Measurements from ENCODE around the gene NECTIN4. TPM values are rescaled to one million over a fixed set of nuclear protein-coding genes. Genes with fewer than 3 reads are reported as not detected.

NECTIN4 gene
- total RNA-seq, 4 donors from 2014 or later, result 0.27 to 1.9 TPM; not detected in 2

GRCh38 chr1:161072751-161073449, 16.5 kb downstream of the NECTIN4 start:
- no peaks in the 10 kb centered on the region for H3K9me3 ChIP-seq
- peaks cover 4% of the 10 kb centered on the region for H3K27me3 ChIP-seq
- H3K4me3 ChIP-seq, result no peak overlapping the region
- no peaks in the 10 kb centered on the region for H3K4me1 ChIP-seq
- 69 to 87% methylated on average over 3 to 12 of the region's 19 CpGs for WGBS, 2 donors (ENCODE audit: low coverage in 1 of 2)
- ATAC-seq, result no peak
- H3K27ac ChIP-seq, result no peak overlapping the region
- TF ChIP-seq, protein P1, sequence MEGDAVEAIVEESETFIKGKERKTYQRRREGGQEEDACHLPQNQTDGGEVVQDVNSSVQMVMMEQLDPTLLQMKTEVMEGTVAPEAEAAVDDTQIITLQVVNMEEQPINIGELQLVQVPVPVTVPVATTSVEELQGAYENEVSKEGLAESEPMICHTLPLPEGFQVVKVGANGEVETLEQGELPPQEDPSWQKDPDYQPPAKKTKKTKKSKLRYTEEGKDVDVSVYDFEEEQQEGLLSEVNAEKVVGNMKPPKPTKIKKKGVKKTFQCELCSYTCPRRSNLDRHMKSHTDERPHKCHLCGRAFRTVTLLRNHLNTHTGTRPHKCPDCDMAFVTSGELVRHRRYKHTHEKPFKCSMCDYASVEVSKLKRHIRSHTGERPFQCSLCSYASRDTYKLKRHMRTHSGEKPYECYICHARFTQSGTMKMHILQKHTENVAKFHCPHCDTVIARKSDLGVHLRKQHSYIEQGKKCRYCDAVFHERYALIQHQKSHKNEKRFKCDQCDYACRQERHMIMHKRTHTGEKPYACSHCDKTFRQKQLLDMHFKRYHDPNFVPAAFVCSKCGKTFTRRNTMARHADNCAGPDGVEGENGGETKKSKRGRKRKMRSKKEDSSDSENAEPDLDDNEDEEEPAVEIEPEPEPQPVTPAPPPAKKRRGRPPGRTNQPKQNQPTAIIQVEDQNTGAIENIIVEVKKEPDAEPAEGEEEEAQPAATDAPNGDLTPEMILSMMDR (IDR thresholded peaks at IDR 0.05), result no peak
- TF ChIP-seq POLR2A (IDR thresholded peaks at IDR 0.05) (no peak), EP300 (IDR thresholded peaks at IDR 0.05) (no peak), POLR2AphosphoS5 (IDR thresholded peaks at IDR 0.05) (no peak)
- H3K36me3 ChIP-seq, result no peaks in the 10 kb centered on the region

DNA sequence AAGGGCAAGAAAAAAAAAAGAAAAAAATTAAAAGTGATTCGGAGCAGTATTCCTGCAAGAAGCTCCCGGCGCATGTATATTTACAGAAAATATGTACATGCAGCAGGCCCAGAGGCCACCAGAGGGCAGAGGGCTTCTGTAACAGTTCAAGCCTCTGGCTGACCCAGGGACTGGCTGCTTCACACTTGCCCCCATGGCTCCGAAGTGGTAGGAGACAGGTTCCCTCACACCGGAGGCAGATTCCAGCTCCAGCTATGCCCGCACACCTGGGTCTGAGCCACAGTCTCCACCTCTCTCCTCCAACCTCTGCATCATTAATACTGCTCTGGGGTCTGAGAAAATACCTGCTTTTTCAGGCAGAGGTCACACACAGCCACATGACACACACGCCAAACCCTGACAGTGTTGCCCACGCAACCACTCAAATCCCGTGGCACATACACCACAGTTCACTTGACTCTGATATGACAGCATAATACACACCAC, 17.4 kb downstream of the NECTIN4 start:
- WGBS, 2 donors (ENCODE audit: low coverage in 1 of 2), result 41 to 68% methylated on average over 3 to 6 of the region's 9 CpGs
- Histone ChIP-seq H3K4me3 (no peak overlapping the region), H3K4me1 (no peaks in the 10 kb centered on the region), H3K27me3 (peaks cover 6% of the 10 kb centered on the region), H3K36me3 (no peaks in the 10 kb centered on the region), H3K9me3 (no peaks in the 10 kb centered on the region), H3K27ac (no peak overlapping the region)
- no peak for ATAC-seq
- TF ChIP-seq EP300 (IDR thresholded peaks at IDR 0.05), result no peak
- TF ChIP-seq, protein P1 (IDR thresholded peaks at IDR 0.05), result peak in 2 of 4 experiments; percentile 19 to 44

GRCh38 chr1:161070761-161071160, 18.6 kb downstream of the NECTIN4 start:
- no peaks in the 10 kb centered on the region for H3K36me3 ChIP-seq
- TF ChIP-seq, protein P1 (IDR thresholded peaks at IDR 0.05), result no peak
- no peak for TF ChIP-seq POLR2AphosphoS5 (IDR thresholded peaks at IDR 0.05)
- TF ChIP-seq EP300 (IDR thresholded peaks at IDR 0.05), result no peak
- no peak for TF ChIP-seq POLR2A (IDR thresholded peaks at IDR 0.05)
- H3K4me1 ChIP-seq, result no peaks in the 10 kb centered on the region
- no peak overlapping the region for H3K27ac ChIP-seq
- WGBS, 2 donors (ENCODE audit: low coverage in 1 of 2), result 84 to 93% methylated on average over 2 to 4 of the region's 4 CpGs
- no peak for ATAC-seq
- peaks cover 12% of the 10 kb centered on the region for H3K27me3 ChIP-seq
- H3K4me3 ChIP-seq, result no peak overlapping the region
- H3K9me3 ChIP-seq, result no peaks in the 10 kb centered on the region

DNA sequence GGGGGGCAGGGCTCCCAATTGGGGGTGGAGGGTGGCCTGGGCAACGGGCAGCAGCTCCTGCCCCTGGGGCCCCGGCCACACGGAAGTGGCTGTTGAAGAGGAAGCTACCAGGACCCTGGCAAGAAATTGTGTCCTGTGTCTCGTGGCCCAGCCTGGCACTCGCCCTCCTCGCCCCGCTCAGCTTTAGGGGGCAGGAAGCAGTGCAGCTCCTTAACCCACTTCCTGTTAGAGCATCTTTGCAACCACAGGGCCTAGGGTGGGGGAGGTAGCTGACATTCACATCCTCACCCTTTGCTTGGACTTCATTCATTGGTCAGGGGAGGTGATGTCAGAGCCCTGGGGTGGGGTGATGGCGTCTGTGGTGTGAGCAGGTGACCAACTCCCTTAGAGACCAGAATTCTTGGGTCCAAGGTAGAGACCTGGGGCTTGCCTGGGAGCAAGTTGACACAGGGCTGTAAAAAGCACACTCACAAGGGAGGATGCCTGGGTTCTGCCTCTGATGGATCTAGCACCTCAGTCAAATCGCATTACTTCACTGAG, 19.6 kb downstream of the NECTIN4 start, which contains the start of gene ARHGAP30:
ARHGAP30 (minus strand) TSS at position 161 of the 540 bp plus-strand sequence. CDS start 267 bp downstream, outside the sequence.
- H3K4me3 ChIP-seq, result peak within 1 kb of the TSS; percentile 1 to 42
- TF ChIP-seq EP300 (IDR thresholded peaks at IDR 0.05), result no peak
- peak; percentile 15 to 35 for TF ChIP-seq POLR2A (IDR thresholded peaks at IDR 0.05)
- TF ChIP-seq POLR2AphosphoS5 (IDR thresholded peaks at IDR 0.05), result no peak
- no peaks in the 10 kb centered on the region for H3K9me3 ChIP-seq
- ATAC-seq, result peak; percentile 69
- H3K4me1 ChIP-seq, result no peaks in the 10 kb centered on the region
- 56 to 100% methylated on average over 1 to 2 of the region's 9 CpGs for WGBS, 2 donors (ENCODE audit: low coverage in 1 of 2)
- peaks cover 16% of the 10 kb centered on the region for H3K27me3 ChIP-seq
- H3K36me3 ChIP-seq, result no peaks in the 10 kb centered on the region
- peak within 1 kb of the TSS in 3 of 4 donors; percentile 50 to 60 (median 51) for H3K27ac ChIP-seq

DNA sequence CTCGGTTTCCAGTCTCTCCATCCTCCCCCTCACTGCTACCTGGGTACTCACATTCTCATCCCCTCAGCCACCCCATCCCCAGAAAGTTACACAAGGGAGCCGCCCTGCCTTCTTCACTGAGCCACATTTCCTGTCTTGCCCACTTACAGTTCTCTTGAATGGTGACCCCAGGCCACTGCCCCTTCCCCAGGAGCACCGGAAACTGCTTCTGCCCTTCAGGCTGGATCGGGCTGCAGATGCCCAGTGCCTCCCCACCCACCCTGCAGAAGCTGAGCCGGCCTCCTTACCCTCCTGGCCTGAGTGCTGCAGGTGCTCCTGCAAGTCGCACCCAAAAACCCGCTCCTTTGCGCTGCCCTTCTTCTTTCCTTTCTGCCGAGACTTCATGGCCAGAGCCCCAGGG, 20.1 kb downstream of the NECTIN4 start:
- TF ChIP-seq EP300 (IDR thresholded peaks at IDR 0.05) (no peak), POLR2AphosphoS5 (IDR thresholded peaks at IDR 0.05) (no peak), POLR2A (IDR thresholded peaks at IDR 0.05) (no peak)
- TF ChIP-seq, protein P1 (IDR thresholded peaks at IDR 0.05), result no peak
- Histone ChIP-seq H3K27me3 (peaks cover 19% of the 10 kb centered on the region), H3K36me3 (no peaks in the 10 kb centered on the region), H3K4me1 (no peaks in the 10 kb centered on the region), H3K4me3 (peak overlapping the region; percentile 1 to 42), H3K9me3 (no peaks in the 10 kb centered on the region), H3K27ac (peak overlapping the region in 3 of 4 donors; percentile 50 to 60 (median 51))
- 66 to 70% methylated on average over 2 to 5 of the region's 9 CpGs for WGBS, 2 donors (ENCODE audit: low coverage in 1 of 2)
- ATAC-seq, result no peak

All from gastroesophageal sphincter (tissue), 4 donors.